IMR-90 (cell line): ENCODE measurements around the gene CFAP206. TPM values are rescaled to one million over a fixed set of nuclear protein-coding genes. Genes with fewer than 3 reads are reported as not detected.

Source experiments
- ATAC-seq: fragments of 200-7000 bp; cut with Tn5 transposase; 2 replicates; pipeline ENCODE4 v1.9.1; 2020; ENCODE audit warnings: low read depth, mild to moderate bottlenecking, moderate library complexity
- BruUV-seq: library from RNA; stranded (reverse); fragments of 400-500 nt; replicated peaks from 2 replicates; lab custom pipeline; 2021; lab: Mats Ljungman, UMichigan
- CTCF ChIA-PET: fragments of 300-600 bp; formaldehyde crosslinking; extraction: SDS; loops from one replicate; lab custom pipeline; 2021; ENCODE audit warnings: antibody characterized with exemption; lab: Yijun Ruan, JAX
- POLR2A ChIA-PET: fragments of 300-600 bp; sonication (Branson Sonifier 250); formaldehyde crosslinking; loops from one replicate; lab custom pipeline; 2022; ENCODE audit warnings: antibody characterized with exemption; ENCODE audit not compliant: unreplicated experiment; lab: Charles Lee
- DNase-seq: peaks from one replicate; pipeline ENCODE4 v3.0.0; 2013
- H2AFZ ChIP-seq: replicated peaks from 2 replicates; pipeline ENCODE3; 2013; ENCODE audit warnings: low read length, mild to moderate bottlenecking; ENCODE audit not compliant: poor library complexity
- H2AK5ac ChIP-seq: 2 replicates; pipeline ENCODE4 v1.6.1; 2013; ENCODE audit warnings: low read depth, low read length, inconsistent platforms
- H2AK9ac ChIP-seq: replicated peaks from 2 replicates; pipeline ENCODE3; 2013; ENCODE audit warnings: mild to moderate bottlenecking, low read depth, low read length, moderate library complexity; ENCODE audit not compliant: poor library complexity
- H2BK120ac ChIP-seq: 2 replicates; pipeline ENCODE4 v1.6.1; 2013; ENCODE audit warnings: low read depth, low read length, inconsistent platforms
- H2BK15ac ChIP-seq: 3 replicates; pipeline ENCODE4 v1.6.1; 2013; ENCODE audit warnings: low read depth, low read length, inconsistent platforms
- H2BK20ac ChIP-seq: 2 replicates; pipeline ENCODE4 v1.6.1; 2013; ENCODE audit warnings: low read depth, mild to moderate bottlenecking, inconsistent platforms, low read length, moderate library complexity
- H2BK5ac ChIP-seq: 2 replicates; pipeline ENCODE4 v1.6.1; 2013; ENCODE audit warnings: mild to moderate bottlenecking, low read depth, low read length, inconsistent platforms; ENCODE audit not compliant: poor library complexity, severe bottlenecking
- H3K14ac ChIP-seq: replicated peaks from 2 replicates; pipeline ENCODE4 v1.6.1; 2013; ENCODE audit warnings: low read depth, low read length, inconsistent platforms
- H3K18ac ChIP-seq: 2 replicates; pipeline ENCODE4 v1.6.1; 2013; ENCODE audit warnings: low read depth, low read length, control low read depth
- H3K23ac ChIP-seq: 2 replicates; pipeline ENCODE4 v1.6.1; 2013; ENCODE audit warnings: low read depth, low read length, inconsistent platforms
- H3K27ac ChIP-seq: 2 replicates; pipeline ENCODE4 v1.5.1; 2013; ENCODE audit warnings: mild to moderate bottlenecking, control low read depth, low read length; ENCODE audit not compliant: insufficient read depth
- H3K27me3 ChIP-seq: 2 replicates; pipeline ENCODE4 v1.6.1; 2013; ENCODE audit warnings: low read length; ENCODE audit not compliant: control insufficient read depth, insufficient read depth
- H3K36me3 ChIP-seq: 2 replicates; pipeline ENCODE4 v1.6.1; 2013; ENCODE audit warnings: low read length, mixed read lengths; ENCODE audit not compliant: control insufficient read depth, insufficient read depth
- H3K4ac ChIP-seq: 2 replicates; pipeline ENCODE4 v1.6.1; 2013; ENCODE audit warnings: low read depth, low read length, inconsistent platforms
- H3K4me1 ChIP-seq: 2 replicates; pipeline ENCODE4 v1.6.1; 2013; ENCODE audit warnings: low read length, mixed read lengths; ENCODE audit not compliant: control insufficient read depth, insufficient read depth
- H3K4me2 ChIP-seq: 2 replicates; pipeline ENCODE4 v1.6.1; 2013; ENCODE audit warnings: low read depth, mild to moderate bottlenecking, control low read depth, low read length, moderate library complexity
- H3K4me3 ChIP-seq: 2 replicates; pipeline ENCODE4 v1.5.1; 2013; ENCODE audit warnings: low read depth, mild to moderate bottlenecking, control low read depth, low read length, moderate library complexity; ENCODE audit not compliant: insufficient read depth
- H3K56ac ChIP-seq: 2 replicates; pipeline ENCODE4 v1.6.1; 2013; ENCODE audit warnings: low read length, inconsistent platforms; ENCODE audit not compliant: insufficient read depth; ENCODE audit errors: extremely low read depth
- H3K79me1 ChIP-seq, 2 experiments: 2 replicates each; pipeline ENCODE4 v1.6.1; 2013; ENCODE audit warnings: low read length in 2 of 2, inconsistent platforms in 1 of 2, low read depth in 1 of 2
- H3K9ac ChIP-seq: 2 replicates; pipeline ENCODE4 v1.6.1; 2013; ENCODE audit warnings: low read depth, low read length, control low read depth
- H3K9me1 ChIP-seq: 2 replicates; pipeline ENCODE4 v1.6.1; 2013; ENCODE audit warnings: low read length, inconsistent platforms; ENCODE audit not compliant: insufficient read depth
- H3K9me3 ChIP-seq: 2 replicates; pipeline ENCODE4 v1.6.1; 2013; ENCODE audit warnings: low read length; ENCODE audit not compliant: control insufficient read depth, insufficient read depth
- H4K20me1 ChIP-seq: 2 replicates; pipeline ENCODE4 v1.6.1; 2013; ENCODE audit warnings: low read length, inconsistent platforms; ENCODE audit not compliant: insufficient read depth
- H4K5ac ChIP-seq: 2 replicates; pipeline ENCODE4 v1.6.1; 2013; ENCODE audit warnings: mild to moderate bottlenecking, low read depth, low read length, control low read depth
- H4K8ac ChIP-seq, 2 experiments: 2 replicates each; pipeline ENCODE4 v1.6.1; 2013; ENCODE audit warnings: low read depth in 2 of 2, low read length in 2 of 2, control low read depth in 1 of 2, inconsistent platforms in 1 of 2
- H4K91ac ChIP-seq: 2 replicates; pipeline ENCODE4 v1.6.1; 2013; ENCODE audit warnings: low read depth, low read length, inconsistent platforms; ENCODE audit not compliant: insufficient read depth
- CEBPB ChIP-seq: IDR thresholded peaks from 2 replicates; pipeline ENCODE4 v1.6.1; 2012; ENCODE audit warnings: low read depth, low read length, improper control_type of control experiment
- CHD1 ChIP-seq: IDR thresholded peaks from 2 replicates; pipeline ENCODE4 v1.6.1; 2012; ENCODE audit warnings: low read depth, low read length, improper control_type of control experiment
- FOS ChIP-seq: fragments of 150-350 bp; IDR thresholded peaks from 2 replicates; pipeline ENCODE4 v1.6.1; 2016; ENCODE audit warnings: low read depth, low read length
- MAFK ChIP-seq: IDR thresholded peaks from 2 replicates; pipeline ENCODE4 v1.6.1; 2012; ENCODE audit warnings: low read depth, low read length, improper control_type of control experiment
- MAZ ChIP-seq: IDR thresholded peaks from 2 replicates; pipeline ENCODE4 v1.6.1; 2012; ENCODE audit warnings: low read depth, mild to moderate bottlenecking, low read length, improper control_type of control experiment, moderate library complexity, borderline replicate concordance
- MXI1 ChIP-seq: IDR thresholded peaks from 2 replicates; pipeline ENCODE4 v1.6.1; 2012; ENCODE audit warnings: low read depth, mild to moderate bottlenecking, low read length, moderate library complexity, borderline replicate concordance
- POLR2A ChIP-seq: IDR thresholded peaks from 2 replicates; pipeline ENCODE4 v1.6.1; 2012; ENCODE audit warnings: mild to moderate bottlenecking, low read depth, low read length
- RAD21 ChIP-seq: IDR thresholded peaks from 2 replicates; pipeline ENCODE4 v1.6.1; 2012; ENCODE audit warnings: low read length, improper control_type of control experiment
- RCOR1 ChIP-seq: IDR thresholded peaks from 2 replicates; pipeline ENCODE4 v1.6.1; 2012; ENCODE audit warnings: mild to moderate bottlenecking, low read length, improper control_type of control experiment; ENCODE audit not compliant: insufficient replicate concordance
- RFX5 ChIP-seq: IDR thresholded peaks from 2 replicates; pipeline ENCODE4 v1.8.0; 2012; ENCODE audit warnings: low read depth, mild to moderate bottlenecking, low read length, moderate library complexity
- SMC3 ChIP-seq: fragments of 150-350 bp; IDR thresholded peaks from 2 replicates; pipeline ENCODE4 v1.6.1; 2016; ENCODE audit warnings: low read depth, mild to moderate bottlenecking, antibody characterized with exemption, low read length, moderate library complexity
- WGBS, 2 experiments: methylation state at CpG; one replicate each; pipeline versions ENCODE4 v1.1.5 to v1.1.7; 2013; ENCODE audit warnings: missing lambda C conversion rate in 2 of 2; ENCODE audit not compliant: insufficient read length in 1 of 2; ENCODE audit errors: extremely low coverage in 2 of 2; 5-methylcytosine and 5-hydroxymethylcytosine counted together
- dilution Hi-C: fragments of 300-500 bp; cut with HindIII; formaldehyde crosslinking; loops from one replicate; pipeline ENCODE4 v1.14.3; 2018; ENCODE audit warnings: low sequenced_read_pairs; ENCODE audit not compliant: unreplicated experiment
- in situ Hi-C: fragments of 300-500 bp; cut with MboI; formaldehyde crosslinking; loops from 3 replicates; pipeline ENCODE4 v1.14.3; 2019; ENCODE audit warnings: low sequenced_read_pairs, inconsistent platforms, mixed read lengths
- intact Hi-C: fragments of 100-400 bp; cut with micrococcal nuclease; formaldehyde crosslinking; loops from 2 replicates; pipeline ENCODE4 v1.10.0; 2022
- polyA plus RNA-seq, 3 experiments: library from polyadenylated mRNA; depleted of rRNA; stranded (reverse); fragments of >200 nt; gene quantifications; 2 replicates each; pipeline ENCODE4 v1.2.3, GENCODE V29; 2012; ENCODE audit warnings: low replicate concordance in 1 of 3
- total RNA-seq: library from RNA; depleted of rRNA; stranded (reverse); fragments of >200 nt; gene quantifications from 2 replicates; pipeline ENCODE4 v1.2.3, GENCODE V29; 2012
- TF ChIP-seq, protein P1 (sequence below): conservative IDR thresholded peaks from 2 replicates; pipeline ENCODE4 v1.5.1; 2012; ENCODE audit warnings: mild to moderate bottlenecking, low read depth, low read length, improper control_type of control experiment
- TF ChIP-seq, protein P2 (sequence below): fragments of 150-350 bp; IDR thresholded peaks from 2 replicates; pipeline ENCODE4 v1.6.1; 2016; ENCODE audit warnings: low read depth, mild to moderate bottlenecking, low read length, moderate library complexity, borderline replicate concordance

CFAP206 gene
- total and polyA plus RNA-seq, 2 of the 4 experiments (the other 2 are of a cell fraction): under 0.01 to 0.09 TPM

GRCh38 chr6:87384038-87384437 is 23.7 kb upstream of the CFAP206 start:
- Histone ChIP-seq H4K8ac (no peak overlapping the region), H3K56ac (no peak overlapping the region), H3K4ac (no peak overlapping the region), H3K36me3 (no peaks in the 10 kb centered on the region), H3K79me1 (no peaks in the 10 kb centered on the region), H4K5ac (no peak overlapping the region), H3K4me2 (no peak overlapping the region), H2BK120ac (no peak overlapping the region), H4K20me1 (no peaks in the 10 kb centered on the region), H2AK5ac (no peak overlapping the region), H3K4me1 (no peaks in the 10 kb centered on the region), H3K18ac (no peak overlapping the region), H3K9me3 (no peaks in the 10 kb centered on the region), H2AK9ac (no peak overlapping the region), H3K27ac (no peak overlapping the region), H3K4me3 (no peak overlapping the region), H3K9me1 (no peaks in the 10 kb centered on the region), H4K91ac (no peak overlapping the region), H2BK5ac (no peak overlapping the region), H3K27me3 (no peaks in the 10 kb centered on the region), H2BK20ac (no peak overlapping the region), H2AFZ (no peak overlapping the region), H3K23ac (no peak overlapping the region), H3K14ac (no peak overlapping the region), H2BK15ac (no peak overlapping the region), H3K9ac (no peak overlapping the region)
- dilution Hi-C loops: no loop called here
- in situ Hi-C loops: loop anchor here (10.0 kb wide), 1 partner anchor 319 kb away; no protein-coding TSS in a partner anchor
- DNase-seq (no peak), ATAC-seq (no peak)
- BruUV-seq: no TSS peak
- ChIA-PET CTCF (no interaction called here), POLR2A (no interaction called here)
- intact Hi-C loops: no loop called here
- TF ChIP-seq, protein P1, sequence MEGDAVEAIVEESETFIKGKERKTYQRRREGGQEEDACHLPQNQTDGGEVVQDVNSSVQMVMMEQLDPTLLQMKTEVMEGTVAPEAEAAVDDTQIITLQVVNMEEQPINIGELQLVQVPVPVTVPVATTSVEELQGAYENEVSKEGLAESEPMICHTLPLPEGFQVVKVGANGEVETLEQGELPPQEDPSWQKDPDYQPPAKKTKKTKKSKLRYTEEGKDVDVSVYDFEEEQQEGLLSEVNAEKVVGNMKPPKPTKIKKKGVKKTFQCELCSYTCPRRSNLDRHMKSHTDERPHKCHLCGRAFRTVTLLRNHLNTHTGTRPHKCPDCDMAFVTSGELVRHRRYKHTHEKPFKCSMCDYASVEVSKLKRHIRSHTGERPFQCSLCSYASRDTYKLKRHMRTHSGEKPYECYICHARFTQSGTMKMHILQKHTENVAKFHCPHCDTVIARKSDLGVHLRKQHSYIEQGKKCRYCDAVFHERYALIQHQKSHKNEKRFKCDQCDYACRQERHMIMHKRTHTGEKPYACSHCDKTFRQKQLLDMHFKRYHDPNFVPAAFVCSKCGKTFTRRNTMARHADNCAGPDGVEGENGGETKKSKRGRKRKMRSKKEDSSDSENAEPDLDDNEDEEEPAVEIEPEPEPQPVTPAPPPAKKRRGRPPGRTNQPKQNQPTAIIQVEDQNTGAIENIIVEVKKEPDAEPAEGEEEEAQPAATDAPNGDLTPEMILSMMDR: no peak
- TF ChIP-seq CHD1: no peak
- TF ChIP-seq RCOR1: no peak
- no peak for TF ChIP-seq POLR2A
- no peak for TF ChIP-seq FOS
- no peak for TF ChIP-seq RAD21
- TF ChIP-seq, protein P2, sequence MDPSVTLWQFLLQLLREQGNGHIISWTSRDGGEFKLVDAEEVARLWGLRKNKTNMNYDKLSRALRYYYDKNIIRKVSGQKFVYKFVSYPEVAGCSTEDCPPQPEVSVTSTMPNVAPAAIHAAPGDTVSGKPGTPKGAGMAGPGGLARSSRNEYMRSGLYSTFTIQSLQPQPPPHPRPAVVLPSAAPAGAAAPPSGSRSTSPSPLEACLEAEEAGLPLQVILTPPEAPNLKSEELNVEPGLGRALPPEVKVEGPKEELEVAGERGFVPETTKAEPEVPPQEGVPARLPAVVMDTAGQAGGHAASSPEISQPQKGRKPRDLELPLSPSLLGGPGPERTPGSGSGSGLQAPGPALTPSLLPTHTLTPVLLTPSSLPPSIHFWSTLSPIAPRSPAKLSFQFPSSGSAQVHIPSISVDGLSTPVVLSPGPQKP: no peak
- no peak for TF ChIP-seq SMC3
- TF ChIP-seq MXI1: no peak
- no peak for TF ChIP-seq CEBPB
- TF ChIP-seq MAZ: no peak
- TF ChIP-seq RFX5: no peak
- no peak for TF ChIP-seq MAFK
- WGBS, 2 experiments: 80% methylated on average over 1 of the region's 1 CpG; no CpG with 5 or more reads in 1 of the 2 experiments
